Heart left ventricle (tissue), 16 donors: ENCODE measurements around the gene CLPTM1L. TPM values are rescaled to one million over a fixed set of nuclear protein-coding genes. Genes with fewer than 3 reads are reported as not detected.

Source experiments
- ATAC-seq, 4 donors: fragments of 200-7000 bp; cut with Tn5 transposase; one replicate each; pipeline ENCODE4 v1.9.1; 2020 to 2022; ENCODE audit warnings: moderate library complexity in 4 of 4, mild to moderate bottlenecking in 3 of 4, moderate number of reproducible peaks in 1 of 4
- DNase-seq, 5 donors: peaks; one replicate each; pipeline ENCODE4 v3.0.0-alpha.2; 2020
- H3K27ac ChIP-seq, 12 donors: fragments of 200-600 bp; sonication (generic) in 4 of 12; one replicate each; pipeline versions ENCODE4 v1.5.0 to v1.8.0; 2016 to 2022; ENCODE audit warnings: mild to moderate bottlenecking in 2 of 12
- H3K27me3 ChIP-seq, 9 donors: fragments of 200-600 bp; sonication (generic) in 2 of 9; one replicate each; pipeline versions ENCODE4 v1.5.1 to v1.8.0; 2016 to 2022; ENCODE audit warnings: mild to moderate bottlenecking in 3 of 9
- H3K36me3 ChIP-seq, 9 donors: fragments of 200-600 bp; sonication (generic) in 2 of 9; one replicate each; pipeline versions ENCODE4 v1.5.0 to v1.8.0; 2018 to 2022; ENCODE audit warnings: mild to moderate bottlenecking in 2 of 9
- H3K4me1 ChIP-seq, 12 donors: fragments of 200-600 bp; sonication (generic) in 4 of 12; one replicate each; pipeline versions ENCODE4 v1.5.0 to v1.8.0; 2016 to 2022; ENCODE audit warnings: mild to moderate bottlenecking in 3 of 12
- H3K4me3 ChIP-seq, 12 donors: fragments of 200-600 bp; sonication (generic) in 4 of 12; one replicate each; pipeline versions ENCODE4 v1.5.0 to v1.8.0; 2017 to 2022; ENCODE audit warnings: mild to moderate bottlenecking in 9 of 12, moderate library complexity in 4 of 12
- H3K9me3 ChIP-seq, 12 donors: fragments of 200-600 bp; sonication (generic) in 4 of 12; one replicate each; pipeline versions ENCODE4 v1.5.0 to v1.8.0; 2016 to 2022; ENCODE audit warnings: mild to moderate bottlenecking in 1 of 12
- POLR2A ChIP-seq, 2 donors: fragments of 450-650 bp; IDR thresholded peaks; one replicate each; pipeline ENCODE4 v1.6.1; 2017; ENCODE audit warnings: antibody characterized with exemption in 2 of 2, mild to moderate bottlenecking in 2 of 2, moderate library complexity in 2 of 2
- WGBS, 4 donors: extraction: QIAGEN DNeasy Blood & Tissue Kit in 2 of 4; methylation state at CpG; one replicate each; pipeline versions ENCODE4 v1.1.5 to v1.1.7; 2013 to 2018; 5-methylcytosine and 5-hydroxymethylcytosine counted together
- intact Hi-C, 10 donors: fragments of 100-400 bp; cut with DNase I; formaldehyde crosslinking; loops; one replicate each; pipeline versions ENCODE4 v1.11.1 to v1.14.2; 2022
- polyA plus RNA-seq, 2 donors: library from polyadenylated mRNA; stranded (reverse); fragments of 200-250 nt; gene quantifications; one replicate each; pipeline ENCODE4 v1.2.3, GENCODE V29; 2013
- total RNA-seq, 9 donors: library from RNA; depleted of rRNA in 2 of 9; stranded (reverse); fragments of >200 nt in 2 of 9; fragmentation: NEBNext Ultra II Directional in 3 of 9; extraction: Animal tissue kit (Norgen Biotek cat#: 25700) in 3 of 9; gene quantifications; one replicate each; pipeline versions ENCODE4 v1.1.0 to v1.2.4, GENCODE V29; 2016 to 2023
- TF ChIP-seq, protein P1 (sequence below), 12 donors: fragments of 200-600 bp; sonication (generic) in 4 of 12; IDR thresholded peaks; one replicate each; pipeline versions ENCODE4 v1.5.0 to v1.8.0; 2018 to 2022; ENCODE audit warnings: antibody characterized with exemption in 12 of 12, mild to moderate bottlenecking in 5 of 12
- donor health status: ischemic (EF 13 %, LVEDD 7.1; RV severe dilation, severe dysfunction).
- donor health status: healthy with polysubstance abuse.
- donor health status: DM: no; HTN: yes; CAD: no.
- donor health status: DM: no; HTN: no; CAD: no.
- donor health status: ischemic (EF 25% LVEDD 6.9; RV normal size, moderate dysfunction).
- donor health status: ischemic (EF 25% LVEDD 5.7; RV mildly dilated, moderate dysfunction).
- donor health status: healthy.
- donor health status: DM: yes; HTN: yes; CAD: no.
- donor health status: ischemic (EF 35%, LVEDD 5.7; RV mildly dilated, moderate dysfunction).
- donor health status: nonischemic (EF 11% LVEDD 7.7; RV severe dilation, severe dysfunction).
- donor health status: DM: yes; HTN: yes; CAD: no.
- donor health status: PGD.
- donor health status: ischemic (EF 29% LVEDD 5.4; RV normal size, mild dysfunction).
- donor health status: nonischemic (EF 23%, LVEDD 6.1; RV moderate dilation, normal function).

Gene CLPTM1L
- total and polyA plus RNA-seq, 11 donors, result 23.5 to 96.8 (median 39.4) TPM

- H3K27ac ChIP-seq, result no peak overlapping the region
- peaks cover 0 to 32% (median 9%) of the 10 kb centered on the region in 9 donors for H3K27me3 ChIP-seq
- 23 to 33% (median 26%) methylated on average over 15 to 34 of the region's 34 CpGs for WGBS, 4 donors
- H3K4me1 ChIP-seq, result peaks cover 0 to 8% (median 0%) of the 10 kb centered on the region in 12 donors
- no peaks in the 10 kb centered on the region for H3K9me3 ChIP-seq
- H3K36me3 ChIP-seq, result no peaks in the 10 kb centered on the region
- peak overlapping the region in 2 of 12 donors; percentile 6 to 21 for H3K4me3 ChIP-seq
- peak in 3 of 4 donors; percentile 65 to 85 (median 76) for ATAC-seq
- DNase-seq, result peak in 2 of 5 donors; percentile 34 to 60
- no peak for TF ChIP-seq POLR2A (IDR thresholded peaks at IDR 0.05)
- TF ChIP-seq, protein P1, sequence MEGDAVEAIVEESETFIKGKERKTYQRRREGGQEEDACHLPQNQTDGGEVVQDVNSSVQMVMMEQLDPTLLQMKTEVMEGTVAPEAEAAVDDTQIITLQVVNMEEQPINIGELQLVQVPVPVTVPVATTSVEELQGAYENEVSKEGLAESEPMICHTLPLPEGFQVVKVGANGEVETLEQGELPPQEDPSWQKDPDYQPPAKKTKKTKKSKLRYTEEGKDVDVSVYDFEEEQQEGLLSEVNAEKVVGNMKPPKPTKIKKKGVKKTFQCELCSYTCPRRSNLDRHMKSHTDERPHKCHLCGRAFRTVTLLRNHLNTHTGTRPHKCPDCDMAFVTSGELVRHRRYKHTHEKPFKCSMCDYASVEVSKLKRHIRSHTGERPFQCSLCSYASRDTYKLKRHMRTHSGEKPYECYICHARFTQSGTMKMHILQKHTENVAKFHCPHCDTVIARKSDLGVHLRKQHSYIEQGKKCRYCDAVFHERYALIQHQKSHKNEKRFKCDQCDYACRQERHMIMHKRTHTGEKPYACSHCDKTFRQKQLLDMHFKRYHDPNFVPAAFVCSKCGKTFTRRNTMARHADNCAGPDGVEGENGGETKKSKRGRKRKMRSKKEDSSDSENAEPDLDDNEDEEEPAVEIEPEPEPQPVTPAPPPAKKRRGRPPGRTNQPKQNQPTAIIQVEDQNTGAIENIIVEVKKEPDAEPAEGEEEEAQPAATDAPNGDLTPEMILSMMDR (IDR thresholded peaks at IDR 0.05), result peak; percentile 48 to 69 (median 57)
- intact Hi-C loops, result loop anchor here in 7 of 10 donors (2.0 to 10.0 kb wide), 2 partner anchors 265 kb away; no protein-coding TSS in a partner anchor
Observed at GRCh38 chr5:1380011-1380817, 35.3 kb upstream of the CLPTM1L start.

GRCh38 chr5:1378866-1379659, 34.2 kb upstream of the CLPTM1L start:
- Histone ChIP-seq H3K36me3 (no peaks in the 10 kb centered on the region), H3K4me3 (no peak overlapping the region), H3K27me3 (peaks cover 0 to 32% (median 9%) of the 10 kb centered on the region in 9 donors), H3K9me3 (no peaks in the 10 kb centered on the region), H3K27ac (no peak overlapping the region), H3K4me1 (peaks cover 0 to 7% (median 0%) of the 10 kb centered on the region in 12 donors)
- TF ChIP-seq POLR2A (IDR thresholded peaks at IDR 0.05), result no peak
- TF ChIP-seq, protein P1 (IDR thresholded peaks at IDR 0.05), result no peak
- DNase-seq (no peak), ATAC-seq (no peak)
- intact Hi-C loops, result no loop called here
- 91 to 95% (median 93%) methylated on average over 23 to 24 of the region's 24 CpGs for WGBS, 4 donors

- H3K27ac ChIP-seq, result no peak overlapping the region
- TF ChIP-seq, protein P1 (IDR thresholded peaks at IDR 0.05), result no peak
- TF ChIP-seq POLR2A (IDR thresholded peaks at IDR 0.05), result no peak
- 86 to 91% (median 90%) methylated on average over 18 of the region's 18 CpGs for WGBS, 4 donors
- intact Hi-C loops, result no loop called here
- DNase-seq (no peak), ATAC-seq (no peak)
- H3K4me1 ChIP-seq, result peaks cover 0 to 7% (median 0%) of the 10 kb centered on the region in 12 donors
- H3K4me3 ChIP-seq, result no peak overlapping the region
- no peaks in the 10 kb centered on the region for H3K36me3 ChIP-seq
- H3K27me3 ChIP-seq, result peaks cover 0 to 32% (median 9%) of the 10 kb centered on the region in 9 donors
- no peaks in the 10 kb centered on the region for H3K9me3 ChIP-seq
Observed at GRCh38 chr5:1378096-1378495, 33.2 kb upstream of the CLPTM1L start.

DNA sequence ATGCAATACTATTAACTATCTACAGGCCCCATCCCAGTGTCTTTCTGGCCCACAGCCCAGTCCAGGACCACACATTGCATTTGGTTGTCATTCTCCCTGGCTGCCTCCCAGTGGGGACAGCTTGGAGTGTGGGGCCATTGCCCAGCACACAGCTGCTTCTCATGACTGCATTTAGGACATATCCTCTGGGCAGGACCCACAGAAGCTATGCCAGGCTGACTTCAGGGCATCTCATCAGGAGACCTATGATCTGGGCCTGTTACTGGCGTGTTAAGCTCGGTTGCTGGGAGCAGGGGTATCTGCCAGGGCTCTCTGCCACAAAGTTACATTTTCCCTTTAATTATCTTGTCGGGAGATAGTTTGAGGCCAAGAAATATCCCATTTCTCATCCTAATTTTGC, 32.1 kb upstream of the CLPTM1L start:
- TF ChIP-seq, protein P1 (IDR thresholded peaks at IDR 0.05), result no peak
- ATAC-seq, result no peak
- H3K27ac ChIP-seq, result no peak overlapping the region
- DNase-seq, result peak in 1 of 5 donors; percentile 13
- H3K27me3 ChIP-seq, result peaks cover 0 to 32% (median 9%) of the 10 kb centered on the region in 9 donors
- intact Hi-C loops, result no loop called here
- H3K4me1 ChIP-seq, result peaks cover 0 to 7% (median 0%) of the 10 kb centered on the region in 12 donors
- no peaks in the 10 kb centered on the region for H3K36me3 ChIP-seq
- H3K4me3 ChIP-seq, result no peak overlapping the region
- 71 to 94% (median 77%) methylated on average over 3 of the region's 3 CpGs for WGBS, 4 donors
- no peaks in the 10 kb centered on the region for H3K9me3 ChIP-seq
